Neuron (in vitro differentiated cells): Measurements from ENCODE around the gene ADAM23.
A peak's percentile ranks its signal among the peaks of the same experiment; 100 is the strongest.
"Not testable (repeated sequence)": the region's sequence is repeated elsewhere in the genome, so short reads cannot be mapped to it uniquely, and the experiment has no call there.

Experiments
- H2AFZ ChIP-seq: one replicate; pipeline ENCODE4 v1.6.1; 2013; ENCODE audit warnings: low read depth, mild to moderate bottlenecking, inconsistent platforms, low read length, moderate library complexity
- H3K27me3 ChIP-seq: one replicate; pipeline ENCODE4 v1.6.1; 2013; ENCODE audit warnings: low read length; ENCODE audit not compliant: insufficient read depth
- H3K36me3 ChIP-seq: one replicate; pipeline ENCODE4 v1.6.1; 2013; ENCODE audit warnings: low read length; ENCODE audit not compliant: insufficient read depth
- H3K4me1 ChIP-seq: one replicate; pipeline ENCODE4 v1.6.1; 2013; ENCODE audit warnings: low read length; ENCODE audit not compliant: insufficient read depth
- H3K4me3 ChIP-seq: 2 replicates; pipeline ENCODE4 v1.5.1; 2013; ENCODE audit warnings: mild to moderate bottlenecking, low read length, moderate library complexity
- H3K9me3 ChIP-seq: one replicate; pipeline ENCODE4 v1.6.1; 2013; ENCODE audit warnings: low read length

Gene ADAM23

GRCh38 chr2:206442833-206443734 is at the start of gene ADAM23:
Gene ADAM23 (plus strand): TSS chr2:206443532. CDS start chr2:206443867, 335 bp downstream.
- Histone ChIP-seq H3K9me3 (no peaks in the 10 kb centered on the region), H3K27me3 (no peaks in the 10 kb centered on the region), H3K36me3 (no peaks in the 10 kb centered on the region), H3K4me1 (peaks cover 23% of the 10 kb centered on the region), H3K4me3 (peak within 1 kb of the TSS; percentile 58), H2AFZ (peak within 1 kb of the TSS; percentile 99)

GRCh38 chr2:206396211-206396610 is 47.1 kb upstream of the ADAM23 start:
- Histone ChIP-seq H2AFZ (no peak overlapping the region), H3K36me3 (no peaks in the 10 kb centered on the region), H3K4me3 (no peak overlapping the region), H3K27me3 (no peaks in the 10 kb centered on the region), H3K9me3 (peaks cover 2% of the 10 kb centered on the region), H3K4me1 (no peaks in the 10 kb centered on the region)

GRCh38 chr2:206402956-206403569 is 40.3 kb upstream of the ADAM23 start:
- not testable (repeated sequence) for H3K9me3 ChIP-seq, H3K4me1 ChIP-seq, H2AFZ ChIP-seq, H3K27me3 ChIP-seq, H3K36me3 ChIP-seq, H3K4me3 ChIP-seq

- no peaks in the 10 kb centered on the region for H3K4me1 ChIP-seq
- no peak overlapping the region for H3K4me3 ChIP-seq
- no peak overlapping the region for H2AFZ ChIP-seq
- no peaks in the 10 kb centered on the region for H3K36me3 ChIP-seq
- H3K27me3 ChIP-seq = no peaks in the 10 kb centered on the region
- no peaks in the 10 kb centered on the region for H3K9me3 ChIP-seq
Observed at GRCh38 chr2:206408323-206409320, 34.7 kb upstream of the ADAM23 start.

GRCh38 chr2:206410714-206411113 is 32.6 kb upstream of the ADAM23 start:
- peaks cover 1% of the 10 kb centered on the region for H3K9me3 ChIP-seq
- H2AFZ ChIP-seq = no peak overlapping the region
- H3K4me1 ChIP-seq = no peaks in the 10 kb centered on the region

GRCh38 chr2:206415618-206416243 is 27.6 kb upstream of the ADAM23 start:
- Histone ChIP-seq H3K36me3 (no peaks in the 10 kb centered on the region), H3K9me3 (peaks cover 3% of the 10 kb centered on the region), H3K4me1 (no peaks in the 10 kb centered on the region), H3K4me3 (no peak overlapping the region), H3K27me3 (no peaks in the 10 kb centered on the region), H2AFZ (no peak overlapping the region)

More at GRCh38 chr2:206410714-206411113, 32.6 kb upstream of the ADAM23 start:
- no peak overlapping the region for H3K4me3 ChIP-seq
- H3K36me3 ChIP-seq = no peaks in the 10 kb centered on the region
- no peaks in the 10 kb centered on the region for H3K27me3 ChIP-seq

GRCh38 chr2:206418968-206419367 is 24.4 kb upstream of the ADAM23 start:
- H2AFZ ChIP-seq = no peak overlapping the region
- no peaks in the 10 kb centered on the region for H3K36me3 ChIP-seq
- no peaks in the 10 kb centered on the region for H3K4me1 ChIP-seq
- peaks cover 3% of the 10 kb centered on the region for H3K9me3 ChIP-seq
- no peak overlapping the region for H3K4me3 ChIP-seq
- H3K27me3 ChIP-seq = no peaks in the 10 kb centered on the region

- no peak overlapping the region for H3K4me3 ChIP-seq
- no peaks in the 10 kb centered on the region for H3K4me1 ChIP-seq
- no peak overlapping the region for H2AFZ ChIP-seq
- no peaks in the 10 kb centered on the region for H3K36me3 ChIP-seq
- H3K9me3 ChIP-seq = peaks cover 2% of the 10 kb centered on the region
- no peaks in the 10 kb centered on the region for H3K27me3 ChIP-seq
Observed at GRCh38 chr2:206420721-206421120, 22.6 kb upstream of the ADAM23 start.

GRCh38 chr2:206422493-206422892 is 20.8 kb upstream of the ADAM23 start:
- H3K4me1 ChIP-seq = no peaks in the 10 kb centered on the region
- H3K4me3 ChIP-seq = no peak overlapping the region
- H3K27me3 ChIP-seq = no peaks in the 10 kb centered on the region
- no peaks in the 10 kb centered on the region for H3K9me3 ChIP-seq
- H2AFZ ChIP-seq = no peak overlapping the region
- H3K36me3 ChIP-seq = no peaks in the 10 kb centered on the region

- Histone ChIP-seq H3K27me3 (no peaks in the 10 kb centered on the region), H3K9me3 (no peaks in the 10 kb centered on the region), H3K4me3 (no peak overlapping the region), H2AFZ (no peak overlapping the region), H3K4me1 (no peaks in the 10 kb centered on the region), H3K36me3 (no peaks in the 10 kb centered on the region)
Observed at GRCh38 chr2:206423147-206423546, 20.2 kb upstream of the ADAM23 start.

GRCh38 chr2:206424134-206424533 is 19.2 kb upstream of the ADAM23 start:
- H3K9me3 ChIP-seq = no peaks in the 10 kb centered on the region
- H3K4me3 ChIP-seq = no peak overlapping the region
- H3K36me3 ChIP-seq = no peaks in the 10 kb centered on the region
- no peaks in the 10 kb centered on the region for H3K4me1 ChIP-seq
- no peak overlapping the region for H2AFZ ChIP-seq
- H3K27me3 ChIP-seq = no peaks in the 10 kb centered on the region

- no peaks in the 10 kb centered on the region for H3K36me3 ChIP-seq
- H2AFZ ChIP-seq = no peak overlapping the region
- H3K4me1 ChIP-seq = no peaks in the 10 kb centered on the region
Observed at GRCh38 chr2:206428783-206429182, 14.5 kb upstream of the ADAM23 start.

More at GRCh38 chr2:206428783-206429182, 14.5 kb upstream of the ADAM23 start:
- Histone ChIP-seq H3K4me3 (no peak overlapping the region), H3K9me3 (no peaks in the 10 kb centered on the region), H3K27me3 (no peaks in the 10 kb centered on the region)
